Fibroblast of upper back skin (primary cell): ENCODE data around the gene ARHGAP26.

Experiments
- DNase-seq: peaks from one replicate; pipeline ENCODE4 v3.0.0-alpha.2; 2013

Gene ARHGAP26

GRCh38 chr5:142833517-142834449 lies 63.6 kb downstream of the ARHGAP26 start:
- DNase-seq = no peak

GRCh38 chr5:142834504-142834903 lies 64.3 kb downstream of the ARHGAP26 start:
- DNase-seq = no peak

GRCh38 chr5:142835540-142835939 lies 65.4 kb downstream of the ARHGAP26 start:
- DNase-seq = no peak

- DNase-seq = no peak
Measured at GRCh38 chr5:142836048-142836447, 65.9 kb downstream of the ARHGAP26 start.

- no peak for DNase-seq
Measured at GRCh38 chr5:142837081-142837725, 67.0 kb downstream of the ARHGAP26 start.

GRCh38 chr5:142838845-142839244 lies 68.7 kb downstream of the ARHGAP26 start:
- no peak for DNase-seq

GRCh38 chr5:142839711-142840346 lies 69.7 kb downstream of the ARHGAP26 start:
- peak; percentile 64 for DNase-seq

- DNase-seq = no peak
Measured at GRCh38 chr5:142840575-142840974, 70.4 kb downstream of the ARHGAP26 start.

GRCh38 chr5:142841511-142842265 lies 71.5 kb downstream of the ARHGAP26 start:
- peak; percentile 77 for DNase-seq

- DNase-seq = no peak
Measured at GRCh38 chr5:142842994-142843905, 73.1 kb downstream of the ARHGAP26 start.

GRCh38 chr5:142844866-142845265 lies 74.7 kb downstream of the ARHGAP26 start:
- DNase-seq = no peak

- no peak for DNase-seq
Measured at GRCh38 chr5:142845402-142845921, 75.3 kb downstream of the ARHGAP26 start.

- no peak for DNase-seq
Measured at GRCh38 chr5:142845954-142846398, 75.8 kb downstream of the ARHGAP26 start.

- DNase-seq = no peak
Measured at GRCh38 chr5:142846406-142846805, 76.2 kb downstream of the ARHGAP26 start.

- peak; percentile 43 for DNase-seq
Measured at GRCh38 chr5:142847898-142848790, 78.0 kb downstream of the ARHGAP26 start.

- DNase-seq = no peak
Measured at GRCh38 chr5:142849466-142849865, 79.3 kb downstream of the ARHGAP26 start.

- DNase-seq = no peak
Measured at GRCh38 chr5:142849880-142850279, 79.7 kb downstream of the ARHGAP26 start.

GRCh38 chr5:142851731-142852130 lies 81.6 kb downstream of the ARHGAP26 start:
- no peak for DNase-seq

GRCh38 chr5:142852416-142853198 lies 82.4 kb downstream of the ARHGAP26 start:
- DNase-seq = peak; percentile 26
